ENCODE data around the gene PBRM1. TPM values are rescaled to one million over a fixed set of nuclear protein-coding genes. Genes with fewer than 3 reads are reported as not detected.

PBRM1 gene
- total and polyA plus RNA-seq, 2 of the 8 experiments (the other 6 are each of a cell fraction or from before 2014, with no cell fraction given): 19.3 to 65.8 TPM

GRCh38 chr3:52574056-52574965 lies 111.4 kb downstream of the PBRM1 start:
- no peak overlapping the region for H2BK20ac ChIP-seq (ENCODE audit: low read length)
- H3K27ac ChIP-seq (ENCODE audit: low read depth, low read length): no peak overlapping the region
- 94% methylated on average over 6 of the region's 6 CpGs; no CpG with 5 or more reads in 1 of the 2 experiments for WGBS, 2 experiments (ENCODE audit: extremely low coverage in 1 of 2, insufficient coverage in 1 of 2, insufficient read length in 1 of 2, insufficient replicate concordance in 2 of 2, low coverage in 1 of 2, low lambda C conversion rate in 2 of 2, missing lambda C conversion rate in 1 of 2)
- H3K79me2 ChIP-seq (ENCODE audit: control insufficient read depth in 1 of 2, insufficient read depth in 2 of 2, low read length in 2 of 2): no peaks in the 10 kb centered on the region
- DNase-seq (ENCODE audit: low read depth in 1 of 2, low spot score in 2 of 2) (no peak), FAIRE-seq (no peak)
- ChIA-PET CTCF (ENCODE audit: partially characterized antibody) (interaction anchor here (0.6 kb wide), 1 partner anchor 294 kb away, joined by 3 read pairs; no protein-coding TSS in a partner anchor), POLR2A (ENCODE audit: partially characterized antibody) (interaction anchor here (0.6 to 1.4 kb wide), 2 partner anchors 16 to 21 kb away, joined by 3 to 4 read pairs; no protein-coding TSS in a partner anchor)
- no peak overlapping the region for H2AK5ac ChIP-seq (ENCODE audit: low read depth, low read length)
- no peak overlapping the region for H3K9ac ChIP-seq (replicated peaks in 1 of 4; ENCODE audit: extremely low read depth in 1 of 4, low read depth in 3 of 4, low read length in 3 of 4)
- no peak overlapping the region for H4K91ac ChIP-seq (replicated peaks; ENCODE audit: insufficient read length, low read length)
- no peak overlapping the region for H3K23ac ChIP-seq (ENCODE audit: insufficient read length)
- no peak overlapping the region for H4K8ac ChIP-seq (ENCODE audit: extremely low read depth, insufficient read depth, low read length)
- TF ChIP-seq BACH1 (IDR thresholded peaks at IDR 0.05; ENCODE audit: low read length) (no peak), RBBP5 (IDR thresholded peaks at IDR 0.05; ENCODE audit: borderline replicate concordance, low read depth, low read length) (no peak), RAD21 (IDR thresholded peaks at IDR 0.05 in 1 of 2, conservative IDR thresholded peaks at IDR 0.05 in 1 of 2; ENCODE audit: low read depth in 2 of 2, low read length in 2 of 2) (no peak), RNF2 (IDR thresholded peaks at IDR 0.05; ENCODE audit: borderline replicate concordance, low read depth, low read length, missing control alignments, poor library complexity, severe bottlenecking) (no peak), HDAC6 (IDR thresholded peaks at IDR 0.05; ENCODE audit: low read depth, low read length) (no peak)
- no peak overlapping the region for H2BK5ac ChIP-seq (ENCODE audit: low read depth, low read length)
- no peaks in the 10 kb centered on the region for H3K79me1 ChIP-seq (ENCODE audit: low read depth, low read length)
- no peaks in the 10 kb centered on the region for H3K4me1 ChIP-seq (replicated peaks in 1 of 4; ENCODE audit: control insufficient read depth in 3 of 4, insufficient read depth in 4 of 4, low read length in 3 of 4)
- peaks cover 0 to 27% (median 8%) of the 10 kb centered on the region in 4 experiments; a peak in 6 of 8 replicates for H3K36me3 ChIP-seq (ENCODE audit: control insufficient read depth in 2 of 4, insufficient read depth in 4 of 4, low read length in 3 of 4)
- no peaks in the 10 kb centered on the region for H3K27me3 ChIP-seq (replicated peaks in 1 of 4; ENCODE audit: control insufficient read depth in 3 of 4, extremely low read depth in 1 of 4, insufficient read depth in 3 of 4, low read length in 3 of 4)
- no peak overlapping the region for H2BK15ac ChIP-seq (ENCODE audit: low read length)
- no peaks in the 10 kb centered on the region for H4K20me1 ChIP-seq (replicated peaks in 1 of 2; ENCODE audit: control insufficient read depth in 1 of 2, insufficient read depth in 2 of 2, low read length in 2 of 2)
- no peak overlapping the region for H4K5ac ChIP-seq (ENCODE audit: insufficient read length, low read depth, low read length)
- H3K4me3 ChIP-seq (ENCODE audit: extremely low read depth in 1 of 4, insufficient read depth in 2 of 4, low read depth in 3 of 4, low read length in 4 of 4): no peak overlapping the region
- no peak overlapping the region for H2BK120ac ChIP-seq (replicated peaks; ENCODE audit: low read depth, low read length)
- H3K4ac ChIP-seq (replicated peaks; ENCODE audit: insufficient read length, low read depth, low read length): no peak overlapping the region
- H2BK12ac ChIP-seq (ENCODE audit: low read depth, low read length): no peak overlapping the region
- H3K23me2 ChIP-seq (ENCODE audit: low read depth, low read length): no peaks in the 10 kb centered on the region
- H3K9me3 ChIP-seq (ENCODE audit: insufficient read depth in 2 of 2, low read depth in 1 of 2, low read length in 1 of 2): no peaks in the 10 kb centered on the region
- H3K56ac ChIP-seq (replicated peaks; ENCODE audit: insufficient read length, low read depth, low read length): no peak overlapping the region
- no peak overlapping the region for H3K14ac ChIP-seq (ENCODE audit: insufficient read length)
- H3K4me2 ChIP-seq (ENCODE audit: insufficient read depth in 1 of 2, low read depth in 2 of 2, low read length in 2 of 2): no peak overlapping the region
- H2AFZ ChIP-seq (ENCODE audit: low read length): no peak overlapping the region
- H3K18ac ChIP-seq (ENCODE audit: extremely low read depth, low read length): no peak overlapping the region

All from H1 (cell line).